Dedifferentiated amniotic fluid mesenchymal stem cell (primary cell): ENCODE measurements around the gene KSR2.
"Not testable (repeated sequence)": the region's sequence is repeated elsewhere in the genome, so short reads cannot be mapped to it uniquely, and the experiment has no call there.

Experiments
- DNase-seq: peaks from one replicate; pipeline ENCODE4 v3.0.0-alpha.2; 2016; ENCODE audit errors: extremely low spot score

Gene KSR2

GRCh38 chr12:117825827-117826226 lies 143.0 kb downstream of the KSR2 start:
- no peak for DNase-seq

- DNase-seq, result no peak
Measured at GRCh38 chr12:117821480-117822175, 147.2 kb downstream of the KSR2 start.

- DNase-seq, result no peak
Measured at GRCh38 chr12:117820216-117820907, 148.4 kb downstream of the KSR2 start.

DNA sequence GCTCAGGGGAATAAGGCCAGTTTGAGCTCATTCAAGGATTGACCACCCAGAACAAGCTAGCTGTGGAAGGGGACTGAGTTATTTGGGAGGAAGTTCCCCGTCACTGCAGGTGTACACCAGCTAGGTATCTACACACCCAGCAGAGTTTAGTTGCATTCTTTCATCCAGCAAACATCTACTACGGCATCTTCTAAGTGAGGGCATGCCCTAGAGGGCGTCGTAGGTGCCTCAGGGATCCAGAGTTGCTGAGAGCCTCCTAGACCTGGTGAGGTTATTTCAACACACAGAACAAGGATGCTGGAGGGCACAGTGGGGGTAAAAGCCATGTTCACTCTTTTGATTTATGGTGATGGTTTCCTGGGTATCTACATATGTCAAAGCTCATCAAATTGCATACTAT lies 149.6 kb downstream of the KSR2 start:
- no peak for DNase-seq

DNA sequence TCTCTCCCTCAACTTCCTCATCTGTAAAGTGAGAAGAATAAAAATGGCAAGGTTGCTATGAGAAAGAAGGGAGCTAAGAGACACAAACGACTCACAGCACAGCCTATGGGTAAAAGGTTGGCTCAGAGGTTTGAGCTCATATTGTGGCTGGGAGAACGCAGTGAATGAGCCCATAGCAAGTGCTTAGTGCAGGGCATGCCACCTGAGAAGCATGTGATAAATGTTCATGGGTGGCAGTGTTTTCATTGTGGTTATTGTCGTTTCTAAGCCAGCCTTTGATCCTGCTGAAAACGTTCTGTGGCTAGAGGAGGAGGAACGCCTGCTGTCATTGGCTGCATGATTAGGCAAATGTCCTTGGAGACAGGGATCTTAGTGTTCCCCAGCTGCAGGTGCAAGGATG lies 150.4 kb downstream of the KSR2 start:
- no peak for DNase-seq

GRCh38 chr12:117809509-117809908 lies 159.3 kb downstream of the KSR2 start:
- no peak for DNase-seq

DNA sequence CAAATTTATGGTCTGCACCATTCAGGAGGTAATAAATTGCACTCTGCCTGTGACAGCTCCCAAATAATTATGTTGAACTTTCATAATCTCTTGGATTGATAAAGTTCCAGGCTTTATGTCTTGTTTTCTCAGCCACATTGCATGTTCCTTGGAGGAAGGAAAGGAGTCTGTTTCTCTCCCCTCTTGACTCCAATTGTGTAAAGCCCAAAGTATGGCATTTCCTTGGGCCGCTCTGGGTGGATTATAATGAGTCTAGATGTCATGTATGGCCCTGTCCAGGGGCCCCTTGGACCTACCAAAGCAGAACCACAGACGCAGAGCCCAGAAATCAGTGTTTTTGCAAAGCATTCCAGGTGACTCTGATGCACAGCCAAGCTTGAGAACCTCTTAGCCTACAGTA lies 160.8 kb downstream of the KSR2 start:
- DNase-seq, result no peak

DNA sequence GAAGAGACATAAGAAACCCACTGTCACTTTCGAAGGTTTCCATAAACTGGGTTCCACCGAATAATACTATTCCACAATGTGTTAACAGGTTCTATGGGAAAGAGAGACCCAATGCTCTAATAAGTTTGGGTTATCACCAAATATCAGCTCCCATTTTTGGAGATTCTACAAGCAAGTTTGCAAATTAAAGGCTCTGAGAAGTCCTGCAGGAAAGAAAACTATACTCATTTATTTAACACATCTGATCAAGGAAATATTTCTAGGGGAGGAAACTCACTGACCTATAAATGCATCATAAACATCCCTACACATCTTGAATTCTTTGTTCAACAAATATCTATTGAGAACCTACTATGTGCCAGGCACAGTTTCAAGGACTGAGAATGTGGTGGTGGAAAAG lies 161.4 kb downstream of the KSR2 start:
- no peak for DNase-seq

DNA sequence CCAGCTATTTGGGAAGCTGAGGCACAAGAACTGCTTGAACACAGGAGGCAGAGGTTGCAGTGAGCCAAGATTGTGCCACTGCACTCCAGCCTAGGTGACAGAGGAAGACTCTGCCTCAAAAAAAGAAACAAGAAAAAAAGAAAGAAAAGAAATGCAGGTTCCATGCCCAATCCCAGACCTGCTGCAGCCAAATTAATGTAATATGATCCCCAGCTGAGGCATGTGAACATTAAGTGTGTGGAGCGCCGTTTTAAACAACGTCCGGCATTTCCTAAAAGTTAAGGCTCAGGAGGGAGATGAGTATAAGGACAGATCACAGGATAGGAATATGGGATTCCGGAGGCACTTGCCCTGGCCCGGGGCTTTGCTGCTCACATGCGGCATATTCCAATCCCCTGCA lies 162.9 kb downstream of the KSR2 start:
- DNase-seq, result no peak

- DNase-seq, result no peak
Measured at GRCh38 chr12:117803001-117803400, 165.8 kb downstream of the KSR2 start.

DNA sequence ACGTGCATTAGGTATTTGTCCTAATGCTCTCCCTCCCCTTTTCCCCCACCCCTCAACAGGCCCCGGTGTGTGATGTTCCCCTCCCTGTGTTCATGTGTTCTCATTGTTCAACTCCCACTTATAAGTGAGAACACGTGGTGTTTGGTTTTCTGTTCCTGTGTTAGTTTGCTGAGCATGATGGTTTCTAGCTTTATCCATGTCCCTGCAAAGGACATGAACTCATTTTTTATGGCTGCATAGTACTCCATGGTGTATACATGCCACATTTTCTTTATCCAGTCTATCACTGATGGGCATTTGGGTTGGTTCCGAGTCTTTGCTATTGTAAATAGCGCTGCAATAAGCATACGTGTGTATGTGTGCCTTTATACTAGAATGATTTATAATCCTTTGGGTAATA lies 168.1 kb downstream of the KSR2 start:
- DNase-seq, result not testable (repeated sequence)

DNA sequence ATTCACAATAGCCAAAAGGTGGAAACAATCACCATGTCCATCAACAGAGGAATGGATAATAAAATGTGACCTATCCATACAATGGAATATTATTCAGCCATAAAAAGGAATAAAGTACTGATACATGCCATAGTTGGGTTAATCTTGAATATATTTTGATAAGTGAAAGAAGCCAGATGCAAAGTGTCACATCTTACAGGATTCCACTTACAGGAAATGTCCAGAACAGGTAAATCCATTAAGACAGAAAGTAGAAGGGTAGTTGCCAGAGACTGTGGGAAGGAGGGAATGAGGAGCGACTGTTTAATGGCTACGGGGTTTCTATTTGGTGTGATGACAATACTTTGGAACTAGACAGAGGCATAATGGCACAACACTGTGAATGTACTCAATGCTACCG lies 171.6 kb downstream of the KSR2 start:
- DNase-seq, result no peak

DNA sequence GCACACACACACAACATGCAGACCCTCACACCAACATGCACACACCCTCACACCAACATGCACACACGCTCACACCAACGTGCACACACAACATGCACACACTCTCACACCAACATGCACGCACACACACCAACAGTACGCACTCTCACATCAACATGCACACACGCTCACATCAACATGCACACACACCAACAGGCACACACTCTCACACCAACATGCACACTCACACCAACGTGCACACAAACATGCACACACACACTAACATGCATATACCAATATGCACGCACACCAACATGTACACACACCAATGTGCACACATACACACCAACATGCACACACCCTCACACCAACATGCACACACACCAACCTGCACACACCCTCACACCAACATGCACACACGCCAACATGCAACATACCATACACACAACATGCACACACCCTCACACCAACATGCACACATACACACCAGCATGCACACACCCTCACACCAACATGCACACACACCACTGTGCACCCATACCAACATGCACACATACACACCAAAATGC lies 175.8 kb downstream of the KSR2 start:
- no peak for DNase-seq

DNA sequence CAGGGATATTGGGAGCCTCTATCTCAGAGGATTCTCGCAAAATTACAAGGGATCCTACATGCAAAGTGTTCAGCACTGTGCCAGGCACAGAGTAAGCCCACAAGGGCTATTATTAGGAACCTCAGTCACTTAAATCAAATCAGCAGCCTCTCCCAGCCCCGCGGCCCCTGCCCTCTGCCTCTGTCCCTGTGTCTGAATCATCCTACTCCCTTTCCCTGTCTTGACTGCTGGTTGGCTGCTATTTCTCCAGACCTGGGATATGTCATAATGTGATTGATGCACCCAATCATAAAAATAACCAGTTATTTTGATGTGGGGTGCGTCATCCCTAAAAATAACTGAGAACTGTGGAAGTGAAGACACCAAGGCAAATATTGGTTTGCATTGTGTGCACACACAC lies 176.3 kb downstream of the KSR2 start:
- no peak for DNase-seq

- no peak for DNase-seq
Measured at GRCh38 chr12:117790948-117791347, 177.8 kb downstream of the KSR2 start.

DNA sequence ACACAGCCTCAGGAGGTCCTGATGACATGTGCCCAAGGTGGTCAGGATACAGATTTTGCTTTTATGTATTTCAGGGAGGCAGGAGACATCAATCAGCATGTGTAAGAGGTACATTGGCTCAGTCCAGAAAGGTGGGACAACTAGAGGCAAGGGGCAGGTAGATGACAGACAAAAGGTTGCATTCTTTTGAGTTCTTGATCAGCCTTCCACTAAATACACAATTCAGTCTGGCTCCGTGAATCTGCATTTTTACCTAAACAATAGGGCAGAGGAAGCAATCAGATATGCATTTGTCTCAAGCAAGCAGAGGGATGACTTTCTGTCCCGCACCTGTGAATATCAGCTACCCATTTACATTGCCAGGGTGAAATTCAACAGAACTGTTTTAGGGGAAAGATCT lies 178.6 kb downstream of the KSR2 start:
- DNase-seq, result no peak

DNA sequence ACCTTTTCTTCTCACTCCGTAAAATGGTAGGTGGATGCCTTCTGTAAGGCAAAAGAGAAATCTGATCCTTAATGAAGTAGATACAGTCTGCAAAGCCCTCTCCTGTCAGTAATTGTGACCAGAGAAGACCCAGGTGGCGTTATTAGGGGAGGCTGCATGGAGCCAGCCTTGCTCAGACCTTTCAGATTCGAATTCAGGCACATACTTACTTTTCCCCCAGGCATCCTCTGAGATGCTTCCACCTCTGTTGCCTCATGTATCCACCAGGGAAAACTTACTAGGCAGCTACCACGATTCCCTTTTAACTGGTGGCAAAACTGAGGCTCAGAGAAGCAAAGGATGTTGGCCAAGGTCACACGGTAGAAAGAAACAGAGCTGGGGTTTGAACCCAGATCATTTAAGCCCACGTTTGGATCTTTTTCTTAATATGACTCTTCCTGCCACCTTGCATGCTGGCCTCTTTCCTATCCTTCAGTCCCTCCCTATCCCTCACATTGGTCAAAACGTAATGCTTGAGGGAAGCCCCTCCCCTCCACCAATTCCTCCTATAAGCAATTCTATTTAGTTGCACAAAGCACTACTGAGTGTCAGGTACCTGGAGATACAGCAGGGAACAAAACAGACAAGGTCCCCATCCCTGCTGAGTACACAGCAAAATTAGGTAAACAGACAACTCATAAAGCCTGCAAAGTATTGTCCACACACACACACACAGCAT lies 179.4 kb downstream of the KSR2 start:
- DNase-seq, result no peak

GRCh38 chr12:117778656-117779055 lies 190.1 kb downstream of the KSR2 start:
- no peak for DNase-seq

GRCh38 chr12:117774941-117775775 lies 193.6 kb downstream of the KSR2 start:
- DNase-seq, result no peak

DNA sequence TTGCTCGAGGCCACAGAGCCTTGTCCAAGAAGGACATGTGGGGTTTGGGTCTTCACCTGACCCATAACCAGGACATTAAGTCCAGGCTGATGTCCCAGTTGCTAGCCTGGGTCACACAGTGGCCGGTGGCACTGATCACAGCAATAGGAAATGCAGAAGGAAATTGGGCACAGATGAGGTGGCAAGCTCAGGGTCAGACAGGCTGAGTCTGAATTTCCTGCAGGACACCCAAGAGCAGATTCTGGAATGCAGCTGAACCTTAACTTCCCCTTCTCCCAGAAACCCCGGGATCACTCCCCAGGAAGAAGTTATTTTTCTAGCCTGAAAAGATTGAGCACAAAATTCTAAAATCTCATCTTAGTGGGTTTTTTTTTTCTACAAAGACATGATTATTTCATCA lies 199.9 kb downstream of the KSR2 start:
- no peak for DNase-seq

DNA sequence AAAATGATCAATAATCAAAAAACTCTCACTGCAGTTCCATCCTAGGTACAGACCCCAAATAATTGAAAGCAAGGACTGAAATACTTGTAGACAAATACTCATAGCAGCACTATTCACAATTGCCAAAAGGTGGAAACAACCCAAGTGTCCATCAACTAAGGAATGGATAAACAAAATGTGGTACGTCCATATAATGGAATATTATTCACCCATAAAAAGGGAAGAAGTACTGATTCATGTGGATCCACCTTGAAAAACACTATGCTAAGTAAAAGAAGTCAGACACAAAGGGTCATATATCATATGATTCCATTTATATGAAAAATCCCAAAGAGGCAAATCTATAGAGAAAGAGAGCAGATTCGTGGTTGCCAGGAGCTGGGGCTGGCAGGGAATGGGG lies 202.8 kb downstream of the KSR2 start:
- no peak for DNase-seq

DNA sequence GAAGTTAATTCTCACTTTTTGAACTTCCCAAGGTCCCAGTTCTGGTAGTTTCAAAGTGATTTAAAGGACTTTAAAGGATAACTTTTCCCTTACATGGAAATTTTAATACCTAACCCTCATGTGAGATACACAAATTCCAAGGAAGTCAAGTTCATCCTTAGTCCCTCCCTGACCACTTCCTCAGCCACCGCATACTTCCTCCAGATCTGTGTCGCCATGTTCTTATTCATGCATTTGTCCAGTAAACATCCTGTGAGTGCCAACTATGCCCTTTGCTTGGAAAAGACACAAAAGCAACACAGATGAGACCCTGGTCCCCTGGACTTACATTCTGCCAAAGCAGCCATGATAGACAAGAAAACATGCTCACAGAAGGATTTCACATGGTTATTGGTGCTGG lies 206.6 kb downstream of the KSR2 start:
- no peak for DNase-seq
